K562 (cell line): ENCODE measurements around the gene MBNL1. TPM values are rescaled to one million over a fixed set of nuclear protein-coding genes. Genes with fewer than 3 reads are reported as not detected.
A peak's percentile ranks its signal among the peaks of the same experiment; 100 is the strongest.

ENCODE experiments used
- ATF3 ChIP-seq, 2 experiments: fragments of 450-650 bp in 1 of 2; sonication (generic) in 1 of 2; formaldehyde crosslinking in 1 of 2; IDR thresholded peaks in 1 of 2; conservative IDR thresholded peaks in 1 of 2; 2 replicates each; pipeline versions ENCODE4 v1.6.1 to v1.8.1; 2016 to 2023; ENCODE audit warnings: mild to moderate bottlenecking in 2 of 2, moderate library complexity in 2 of 2, inconsistent platforms in 1 of 2, missing genetic modification reagents in 1 of 2
- ATF7 ChIP-seq: fragments of 450-650 bp; IDR thresholded peaks from 2 replicates; pipeline ENCODE4 v1.7.1; 2014; ENCODE audit warnings: mild to moderate bottlenecking, moderate library complexity
- CREM ChIP-seq: IDR thresholded peaks from 2 replicates; pipeline ENCODE4 v1.6.1; 2014; ENCODE audit warnings: antibody characterized with exemption, low read depth
- DEAF1 ChIP-seq: fragments of 450-650 bp; formaldehyde crosslinking; IDR thresholded peaks from 2 replicates; pipeline ENCODE4 v1.4.0; 2020; ENCODE audit warnings: mild to moderate bottlenecking, moderate library complexity
- MAFF ChIP-seq: IDR thresholded peaks from 2 replicates; pipeline ENCODE4 v1.6.1; 2012; ENCODE audit warnings: low read length, improper control_type of control experiment
- PHF8 ChIP-seq: fragments of 200-600 bp; sonication (generic); IDR thresholded peaks from 2 replicates; pipeline ENCODE4 v1.6.1; 2012; ENCODE audit warnings: mixed run types, mild to moderate bottlenecking, inconsistent platforms, low read length, moderate library complexity, borderline replicate concordance
- REST ChIP-seq, 2 experiments: fragments of 450-650 bp; formaldehyde crosslinking in 1 of 2; IDR thresholded peaks; 2 replicates each; pipeline versions ENCODE4 v1.4.0 to v1.6.1; 2014 to 2020; ENCODE audit warnings: mild to moderate bottlenecking in 2 of 2, borderline replicate concordance in 1 of 2, low read depth in 1 of 2
- TCF7L2 ChIP-seq: fragments of 150-350 bp; IDR thresholded peaks from 2 replicates; pipeline ENCODE4 v1.6.1; 2016; ENCODE audit warnings: low read depth, mild to moderate bottlenecking, low read length, moderate library complexity
- TEAD4 ChIP-seq, 2 experiments: sonication (generic) in 1 of 2; formaldehyde crosslinking in 1 of 2; IDR thresholded peaks; 2 replicates each; pipeline versions ENCODE4 v1.6.1 to v1.8.0; 2012 to 2022; ENCODE audit warnings: borderline replicate concordance in 1 of 2, inconsistent platforms in 1 of 2, low read length in 1 of 2, mild to moderate bottlenecking in 1 of 2, missing genetic modification reagents in 1 of 2
- ZBTB7A ChIP-seq: IDR thresholded peaks from 2 replicates; pipeline ENCODE4 v1.6.1; 2011; ENCODE audit warnings: low read depth, mild to moderate bottlenecking, low read length, moderate library complexity, borderline replicate concordance; ENCODE audit not compliant: control insufficient read depth
- polyA plus RNA-seq, 8 experiments: library from polyadenylated mRNA; depleted of rRNA in 4 of 8; stranded (reverse) in 5 of 8; unstranded in 3 of 8; fragments of >200 nt; fragmentation: Nextera tagmentation in 2 of 8; fragmentation: Illumina TruSeq in 1 of 8; extraction: Ambion mirVana in 2 of 8; extraction: Trizol in 1 of 8; gene quantifications; 2 replicates each; pipeline versions ENCODE4 v1.2.1 to v1.2.3, GENCODE V29; 2011 to 2014; ENCODE audit warnings: inconsistent platforms in 1 of 8, missing spikeins in 1 of 8
- total RNA-seq, 7 experiments: library from RNA; depleted of rRNA in 6 of 7; stranded (reverse); fragments of >200 nt in 6 of 7; fragmentation: Illumina TruSeq in 2 of 7; extraction: Trizol in 2 of 7; gene quantifications; 2 replicates each; pipeline versions ENCODE4 v1.2.1 to v1.2.3, GENCODE V29; 2011 to 2021; ENCODE audit warnings: low replicate concordance in 1 of 7

The MBNL1 gene
- total and polyA plus RNA-seq, 9 of the 15 experiments (the other 6 are each of a cell fraction or from before 2014, with no cell fraction given): 70.3 to 243 (median 220) TPM

GRCh38 chr3:152474585-152474984, 205.9 kb downstream of the MBNL1 start (continued):
- peak; percentile 41 for TF ChIP-seq TEAD4 (IDR thresholded peaks at IDR 0.05; ENCODE audit: low read length)
- no peak for TF ChIP-seq TEAD4 (CRISPR knock-in tag; IDR thresholded peaks at IDR 0.05; ENCODE audit: borderline replicate concordance)
- TF ChIP-seq ATF7: peak; percentile 39; the same call in 1 of the 2 replicates
- no peak for TF ChIP-seq MAFF
- peak; percentile 67 for TF ChIP-seq ATF3 (IDR thresholded peaks at IDR 0.05)
- no peak for TF ChIP-seq ATF3 (CRISPR knock-in tag; conservative IDR thresholded peaks at IDR 0.05)
- TF ChIP-seq ZBTB7A: no peak
- peak; percentile 68 for TF ChIP-seq DEAF1 (CRISPR knock-in tag)
- no peak for TF ChIP-seq PHF8
- TF ChIP-seq TCF7L2: no peak
- TF ChIP-seq REST (IDR thresholded peaks at IDR 0.05; ENCODE audit: borderline replicate concordance): peak; percentile 81
- no peak for TF ChIP-seq REST (CRISPR knock-in tag; IDR thresholded peaks at IDR 0.05; ENCODE audit: low read depth)
- TF ChIP-seq CREM: no peak
